A673 (cell line): ENCODE results near the gene FAM131B. TPM values are rescaled to one million over a fixed set of nuclear protein-coding genes. Genes with fewer than 3 reads are reported as not detected.

ENCODE experiments used
- BruUV-seq: library from RNA; stranded (reverse); fragments of 400-500 nt; replicated peaks from 2 replicates; lab custom pipeline; 2021; lab: Mats Ljungman, UMichigan
- CTCF ChIA-PET: fragments of 300-600 bp; sonication (Branson Sonifier 250); formaldehyde crosslinking; loops from one replicate; lab custom pipeline; 2022; ENCODE audit warnings: antibody characterized with exemption; lab: Charles Lee
- POLR2A ChIA-PET: fragments of 300-600 bp; sonication (Branson Sonifier 250); formaldehyde crosslinking; loops from one replicate; lab custom pipeline; 2022; ENCODE audit warnings: antibody characterized with exemption; ENCODE audit not compliant: low non-redundant PET; lab: Charles Lee
- DNase-seq: peaks from one replicate; pipeline ENCODE4 v3.0.0-alpha.2; 2015; ENCODE audit warnings: low spot score
- H3K27ac ChIP-seq: fragments of 200-600 bp; sonication (generic); 2 replicates; pipeline ENCODE4 v1.5.1; 2016; ENCODE audit warnings: mixed run types, low read depth, mild to moderate bottlenecking, mixed read lengths, antibody characterized with exemption, low read length; ENCODE audit not compliant: poor library complexity, severe bottlenecking
- H3K27me3 ChIP-seq: fragments of 200-600 bp; sonication (generic); replicated peaks from 2 replicates; pipeline ENCODE4 v1.6.1; 2017; ENCODE audit warnings: mixed run types, low read depth, mild to moderate bottlenecking, mixed read lengths, antibody characterized with exemption, low read length; ENCODE audit not compliant: insufficient read depth, poor library complexity
- H3K36me3 ChIP-seq: fragments of 200-600 bp; sonication (generic); 2 replicates; pipeline ENCODE4 v1.6.1; 2016; ENCODE audit warnings: mixed run types, mild to moderate bottlenecking, mixed read lengths, antibody characterized with exemption, low read length; ENCODE audit not compliant: insufficient read depth, poor library complexity, severe bottlenecking
- H3K4me1 ChIP-seq: fragments of 200-600 bp; sonication (generic); 2 replicates; pipeline ENCODE4 v1.6.1; 2017; ENCODE audit warnings: mixed run types, mild to moderate bottlenecking, mixed read lengths, antibody characterized with exemption, low read length; ENCODE audit not compliant: insufficient read depth, poor library complexity, severe bottlenecking
- H3K4me3 ChIP-seq: fragments of 200-600 bp; sonication (generic); 2 replicates; pipeline ENCODE4 v1.5.1; 2016; ENCODE audit warnings: low read depth, mixed run types, mild to moderate bottlenecking, mixed read lengths, low read length; ENCODE audit not compliant: poor library complexity, severe bottlenecking
- H3K9me3 ChIP-seq: fragments of 200-600 bp; sonication (generic); 2 replicates; pipeline ENCODE4 v1.6.1; 2016; ENCODE audit warnings: mixed run types, low read depth, mild to moderate bottlenecking, mixed read lengths, antibody characterized with exemption, low read length; ENCODE audit not compliant: poor library complexity, severe bottlenecking
- CTCF ChIP-seq: fragments of 300-800, 200-600 bp; sonication (generic); conservative IDR thresholded peaks from 2 replicates; pipeline ENCODE4 v1.5.1; 2017; ENCODE audit warnings: low read depth, mild to moderate bottlenecking, antibody characterized with exemption, low read length, moderate library complexity, mixed read lengths
- EZH2 ChIP-seq: fragments of 200-600 bp; sonication (generic); IDR thresholded peaks from 2 replicates; pipeline ENCODE4 v1.6.1; 2017; ENCODE audit warnings: borderline replicate concordance, low read depth, mild to moderate bottlenecking, mixed read lengths, antibody characterized with exemption, low read length; ENCODE audit not compliant: poor library complexity, severe bottlenecking
- intact Hi-C: fragments of 100-400 bp; cut with micrococcal nuclease; formaldehyde crosslinking; loops from one replicate; pipeline ENCODE4 v1.10.0; 2022; ENCODE audit not compliant: unreplicated experiment
- total RNA-seq: library from RNA; stranded (reverse); gene quantifications from 2 replicates; pipeline ENCODE4 v1.2.3, GENCODE V29; 2021

FAM131B gene
- total RNA-seq, 1 experiment from 2014 or later, result 1.9 TPM

DNA sequence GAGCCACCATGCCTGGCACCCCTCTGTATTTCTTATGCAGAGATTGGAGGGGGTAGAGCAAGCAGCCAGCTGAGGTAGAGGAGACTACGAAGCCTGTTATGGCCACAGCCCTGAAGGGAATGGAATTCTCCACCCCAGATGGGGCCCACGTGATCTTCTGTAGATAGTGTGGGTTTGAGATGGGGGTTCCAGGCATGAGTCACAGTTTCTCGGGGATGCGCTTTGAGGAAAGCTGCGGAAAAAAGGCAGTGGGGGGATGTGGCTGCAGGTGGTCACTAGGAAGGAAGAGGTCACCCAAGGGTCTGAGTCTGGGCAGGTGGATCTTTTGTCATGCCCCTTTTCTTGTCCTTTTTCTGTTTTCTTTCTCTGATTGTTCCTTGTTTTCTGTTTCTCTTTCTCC is 11.5 kb downstream of the FAM131B start:
- TF ChIP-seq EZH2, result no peak
- Histone ChIP-seq H3K9me3 (no peaks in the 10 kb centered on the region), H3K27ac (no peak overlapping the region), H3K4me1 (no peaks in the 10 kb centered on the region), H3K36me3 (no peaks in the 10 kb centered on the region), H3K4me3 (no peak overlapping the region), H3K27me3 (peaks cover 19% of the 10 kb centered on the region)
- BruUV-seq, result no TSS peak
- no peak for DNase-seq
- CTCF ChIA-PET, result no interaction called here
- POLR2A ChIA-PET, result no interaction called here
- intact Hi-C loops, result no loop called here

DNA sequence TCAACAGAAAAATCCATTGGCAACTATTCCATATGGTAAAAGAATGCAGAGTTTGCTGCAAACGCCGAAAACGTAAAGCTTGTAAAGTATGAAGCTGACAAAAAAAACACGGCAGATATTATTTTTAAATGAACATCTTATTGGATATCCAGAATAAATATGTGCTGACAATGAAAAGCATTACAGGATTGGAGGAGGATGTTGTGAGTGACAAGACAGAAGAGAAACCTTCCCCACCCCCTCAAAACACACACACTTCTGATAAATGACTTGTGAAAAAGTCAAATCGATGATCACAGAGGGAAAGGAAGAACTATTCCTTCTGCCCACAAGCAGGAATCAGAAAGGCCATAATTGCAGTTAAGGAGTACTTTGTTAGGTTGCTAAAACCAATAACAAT is 14.6 kb downstream of the FAM131B start:
- intact Hi-C loops, result no loop called here
- ChIA-PET POLR2A (no interaction called here), CTCF (no interaction called here)
- no peak for DNase-seq
- BruUV-seq, result no TSS peak
- H3K27ac ChIP-seq, result no peak overlapping the region
- TF ChIP-seq EZH2 (no peak), CTCF (no peak)
- H3K9me3 ChIP-seq, result no peaks in the 10 kb centered on the region
- H3K36me3 ChIP-seq, result no peaks in the 10 kb centered on the region
- no peak overlapping the region for H3K4me3 ChIP-seq
- H3K4me1 ChIP-seq, result no peaks in the 10 kb centered on the region
- peaks cover 25% of the 10 kb centered on the region for H3K27me3 ChIP-seq

DNA sequence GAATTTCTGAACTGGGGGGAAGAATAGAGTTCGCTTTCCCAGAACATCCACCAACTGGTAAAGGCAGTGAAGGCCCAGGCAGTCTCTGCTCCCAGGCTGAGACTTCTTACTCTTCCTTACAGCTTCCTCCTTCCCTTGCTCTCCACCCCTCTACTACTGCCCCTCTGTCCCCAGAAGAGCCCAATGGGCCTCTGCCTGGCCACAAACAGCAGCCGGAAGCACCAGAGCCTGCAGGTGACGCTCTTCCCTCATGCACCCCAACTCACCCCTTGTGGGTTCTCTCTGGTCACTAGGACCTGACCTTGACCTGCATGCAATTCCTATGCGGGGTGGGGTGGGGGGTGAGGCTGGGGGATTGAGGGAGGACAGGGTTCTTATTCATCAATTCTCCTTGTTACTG is 16.5 kb downstream of the FAM131B start:
- intact Hi-C loops, result no loop called here
- Histone ChIP-seq H3K9me3 (no peaks in the 10 kb centered on the region), H3K4me3 (no peak overlapping the region), H3K36me3 (no peaks in the 10 kb centered on the region), H3K27me3 (peaks cover 25% of the 10 kb centered on the region), H3K4me1 (no peaks in the 10 kb centered on the region), H3K27ac (no peak overlapping the region)
- POLR2A ChIA-PET, result interaction anchor here (0.5 kb wide), 1 partner anchor 59 kb away, joined by 5 read pairs; no protein-coding TSS in a partner anchor
- BruUV-seq, result no TSS peak
- CTCF ChIA-PET, result no interaction called here
- TF ChIP-seq CTCF (no peak), EZH2 (no peak)
- no peak for DNase-seq

DNA sequence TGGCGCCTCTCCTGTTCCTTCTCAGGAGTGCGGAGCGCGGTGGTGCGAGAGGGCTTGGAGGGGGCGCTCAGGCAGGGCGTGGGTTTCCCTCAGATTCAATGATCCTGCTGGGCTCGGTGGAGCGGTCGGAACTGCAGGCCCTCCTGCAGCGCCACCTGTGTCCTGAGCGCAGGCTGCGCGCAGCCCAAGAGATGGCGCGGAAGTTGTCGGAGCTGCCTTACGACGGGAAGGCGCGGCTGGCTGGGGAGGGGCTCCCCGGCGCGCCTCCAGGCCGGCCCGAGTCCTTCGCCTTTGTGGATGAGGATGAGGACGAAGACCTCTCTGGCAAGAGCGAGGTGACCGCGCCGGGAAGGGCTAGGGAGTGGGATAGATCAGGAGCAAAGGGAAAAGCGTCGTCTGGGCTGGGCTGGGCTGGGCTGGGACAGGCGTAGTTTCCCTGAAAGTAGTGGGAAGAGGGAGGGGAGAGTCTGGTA is 17.0 kb downstream of the FAM131B start:
- no peak overlapping the region for H3K4me3 ChIP-seq
- POLR2A ChIA-PET, result interaction anchor here (0.5 kb wide), 1 partner anchor 60 kb away, joined by 5 read pairs; no protein-coding TSS in a partner anchor
- intact Hi-C loops, result no loop called here
- no peak overlapping the region for H3K27ac ChIP-seq
- BruUV-seq, result no TSS peak
- TF ChIP-seq EZH2 (no peak), CTCF (peak; percentile 58)
- peaks cover 25% of the 10 kb centered on the region for H3K27me3 ChIP-seq
- CTCF ChIA-PET, result no interaction called here
- peak; percentile 26 for DNase-seq
- H3K4me1 ChIP-seq, result no peaks in the 10 kb centered on the region
- H3K9me3 ChIP-seq, result no peaks in the 10 kb centered on the region
- no peaks in the 10 kb centered on the region for H3K36me3 ChIP-seq
